Dedifferentiated amniotic fluid mesenchymal stem cell (primary cell): ENCODE data around the gene XYLB.
A peak's percentile ranks its signal among the peaks of the same experiment; 100 is the strongest.
"Not testable (repeated sequence)": the region's sequence is repeated elsewhere in the genome, so short reads cannot be mapped to it uniquely, and the experiment has no call there.

ENCODE experiments used
- DNase-seq: peaks from one replicate; pipeline ENCODE4 v3.0.0-alpha.2; 2016; ENCODE audit errors: extremely low spot score

The XYLB gene

GRCh38 chr3:38346587-38347410 is at the start of gene XYLB:
XYLB (plus strand) TSS chr3:38346785; CDS start chr3:38346869, 84 bp downstream.
- DNase-seq = peak; percentile 59

GRCh38 chr3:38297053-38297452 is 49.5 kb upstream of the XYLB start:
- DNase-seq = not testable (repeated sequence)

GRCh38 chr3:38297537-38297936 is 49.0 kb upstream of the XYLB start:
- no peak for DNase-seq

GRCh38 chr3:38297947-38298711 is 48.5 kb upstream of the XYLB start:
- DNase-seq = no peak

- no peak for DNase-seq
Measured at GRCh38 chr3:38306941-38307340, 39.6 kb upstream of the XYLB start.

GRCh38 chr3:38307599-38307998 is 39.0 kb upstream of the XYLB start:
- no peak for DNase-seq

GRCh38 chr3:38308456-38308855 is 38.1 kb upstream of the XYLB start:
- no peak for DNase-seq

- DNase-seq = no peak
Measured at GRCh38 chr3:38311476-38311875, 35.1 kb upstream of the XYLB start.

GRCh38 chr3:38311941-38312340 is 34.6 kb upstream of the XYLB start:
- DNase-seq = no peak

GRCh38 chr3:38312356-38312755 is 34.2 kb upstream of the XYLB start:
- DNase-seq = no peak

GRCh38 chr3:38313263-38313662 is 33.3 kb upstream of the XYLB start:
- no peak for DNase-seq

GRCh38 chr3:38313695-38314094 is 32.9 kb upstream of the XYLB start:
- DNase-seq = no peak

GRCh38 chr3:38314112-38314763 is 32.3 kb upstream of the XYLB start:
- DNase-seq = no peak

- no peak for DNase-seq
Measured at GRCh38 chr3:38314764-38315487, 31.7 kb upstream of the XYLB start.

- no peak for DNase-seq
Measured at GRCh38 chr3:38315488-38316230, 30.9 kb upstream of the XYLB start.

GRCh38 chr3:38316356-38317191 is 30.0 kb upstream of the XYLB start:
- no peak for DNase-seq

GRCh38 chr3:38317192-38317759 is 29.3 kb upstream of the XYLB start:
- no peak for DNase-seq

- no peak for DNase-seq
Measured at GRCh38 chr3:38318766-38319671, 27.6 kb upstream of the XYLB start.

- not testable (repeated sequence) for DNase-seq
Measured at GRCh38 chr3:38320638-38321037, 25.9 kb upstream of the XYLB start.
